Stimulated activated CD8-positive, alpha-beta memory T cell treated with anti-CD3 and anti-CD28 coated beads, Interleukin-2, amount 100 ng/mL, for 1 hour (primary cell): ENCODE results near the gene RGS12.

ENCODE experiments used
- DNase-seq, 2 donors: peaks; one replicate each; pipeline ENCODE4 v3.0.0-alpha.2; 2020; ENCODE audit warnings: low read depth in 2 of 2

The RGS12 gene

GRCh38 chr4:3330707-3331106, 37.9 kb downstream of the RGS12 start:
- DNase-seq, result no peak

GRCh38 chr4:3331511-3332394, 38.9 kb downstream of the RGS12 start:
- no peak for DNase-seq

- no peak for DNase-seq
These were observed 39.7 kb downstream of the RGS12 start for GRCh38 chr4:3332498-3332897.

GRCh38 chr4:3334316-3334715, 41.5 kb downstream of the RGS12 start:
- no peak for DNase-seq

GRCh38 chr4:3335385-3335784, 42.6 kb downstream of the RGS12 start:
- DNase-seq, result no peak

- DNase-seq, result no peak
These were observed 43.2 kb downstream of the RGS12 start for GRCh38 chr4:3335982-3336381.

GRCh38 chr4:3336382-3337356, 43.8 kb downstream of the RGS12 start:
- DNase-seq, result no peak

GRCh38 chr4:3337357-3337732, 44.5 kb downstream of the RGS12 start:
- DNase-seq, result no peak

- no peak for DNase-seq
These were observed 45.0 kb downstream of the RGS12 start for GRCh38 chr4:3337811-3338210.

- DNase-seq, result no peak
These were observed 45.6 kb downstream of the RGS12 start for GRCh38 chr4:3338321-3338838.

- no peak for DNase-seq
These were observed 46.2 kb downstream of the RGS12 start for GRCh38 chr4:3338976-3339531.

- no peak for DNase-seq
These were observed 46.8 kb downstream of the RGS12 start for GRCh38 chr4:3339577-3339976.

- DNase-seq, result no peak
These were observed 47.3 kb downstream of the RGS12 start for GRCh38 chr4:3340038-3340699.

GRCh38 chr4:3340700-3341083, 47.9 kb downstream of the RGS12 start:
- DNase-seq, result no peak

- DNase-seq, result no peak
These were observed 48.9 kb downstream of the RGS12 start for GRCh38 chr4:3341760-3342159.

- no peak for DNase-seq
These were observed 49.5 kb downstream of the RGS12 start for GRCh38 chr4:3342182-3342854.
